Neural progenitor cell (in vitro differentiated cells): ENCODE measurements around the gene EME1. TPM values are rescaled to one million over a fixed set of nuclear protein-coding genes. Genes with fewer than 3 reads are reported as not detected.

Source experiments
- DNase-seq: peaks from one replicate; pipeline ENCODE4 v3.0.0-alpha.2; 2016; ENCODE audit warnings: low spot score
- H2AFZ ChIP-seq: fragments of 200-600 bp; sonication (generic); replicated peaks from 2 replicates; pipeline ENCODE4 v1.6.1; 2016; ENCODE audit warnings: antibody characterized with exemption
- H3F3A ChIP-seq: fragments of 200-600 bp; sonication (generic); 2 replicates; pipeline ENCODE4 v1.6.1; 2016; ENCODE audit warnings: antibody characterized with exemption, low read depth
- H3K27ac ChIP-seq: fragments of 200-600 bp; sonication (generic); 2 replicates; pipeline ENCODE4 v1.5.1; 2016; ENCODE audit warnings: mild to moderate bottlenecking
- H3K27me3 ChIP-seq: fragments of 200-600 bp; sonication (generic); 2 replicates; pipeline ENCODE4 v1.6.1; 2016; ENCODE audit warnings: mild to moderate bottlenecking, moderate library complexity
- H3K36me3 ChIP-seq: fragments of 200-600 bp; sonication (generic); 2 replicates; pipeline ENCODE4 v1.5.1; 2016
- H3K4me1 ChIP-seq: fragments of 200-600 bp; sonication (generic); 2 replicates; pipeline ENCODE4 v1.6.1; 2016; ENCODE audit warnings: mixed run types
- H3K4me2 ChIP-seq: fragments of 200-600 bp; sonication (generic); 2 replicates; pipeline ENCODE4 v1.6.1; 2016
- H3K4me3 ChIP-seq: fragments of 200-600 bp; sonication (generic); 2 replicates; pipeline ENCODE4 v1.5.1; 2016
- H3K79me2 ChIP-seq: fragments of 200-600 bp; sonication (generic); 2 replicates; pipeline ENCODE4 v1.6.1; 2016; ENCODE audit warnings: low read depth
- H3K9ac ChIP-seq: fragments of 200-600 bp; sonication (generic); 2 replicates; pipeline ENCODE4 v1.6.1; 2016
- H3K9me3 ChIP-seq: fragments of 200-600 bp; sonication (generic); 2 replicates; pipeline ENCODE4 v1.5.1; 2016; ENCODE audit warnings: low read depth
- H4K20me1 ChIP-seq: fragments of 200-600 bp; sonication (generic); 2 replicates; pipeline ENCODE4 v1.6.1; 2016; ENCODE audit warnings: low read depth
- H3K27ac Mint-ChIP-seq: 3 replicates; pipeline ENCODE4 v1.8.0; 2021; ENCODE audit warnings: mixed read lengths
- H3K27me3 Mint-ChIP-seq: 2 replicates; pipeline ENCODE4 v1.8.0; 2022; ENCODE audit warnings: low read depth, mild to moderate bottlenecking, inconsistent platforms, moderate library complexity, mixed read lengths; ENCODE audit not compliant: insufficient read depth
- H3K36me3 Mint-ChIP-seq: 3 replicates; pipeline ENCODE4 v1.8.0; 2021; ENCODE audit warnings: mixed read lengths
- H3K4me1 Mint-ChIP-seq: 3 replicates; pipeline ENCODE4 v1.8.0; 2021; ENCODE audit warnings: mixed read lengths
- H3K4me3 Mint-ChIP-seq: 3 replicates; pipeline ENCODE4 v1.8.0; 2021; ENCODE audit warnings: mild to moderate bottlenecking, moderate library complexity, mixed read lengths
- H3K9me3 Mint-ChIP-seq: 3 replicates; pipeline ENCODE4 v1.8.0; 2020; ENCODE audit warnings: mixed read lengths
- EZH2 ChIP-seq: fragments of 200-600 bp; sonication (generic); IDR thresholded peaks from 2 replicates; pipeline ENCODE4 v1.6.1; 2017; ENCODE audit warnings: antibody characterized with exemption, mild to moderate bottlenecking, moderate library complexity
- EZH2phosphoT487 ChIP-seq: fragments of 200-600 bp; sonication (generic); IDR thresholded peaks from 2 replicates; pipeline ENCODE4 v1.6.1; 2017; ENCODE audit warnings: antibody characterized with exemption
- total RNA-seq: library from RNA; depleted of rRNA; stranded (reverse); fragments of >200 nt; gene quantifications from 2 replicates; pipeline ENCODE4 v1.2.3, GENCODE V29; 2015; ENCODE audit warnings: low replicate concordance
- TF ChIP-seq, protein P1 (sequence below): fragments of 200-600 bp; sonication (generic); IDR thresholded peaks from 2 replicates; pipeline ENCODE4 v1.5.1; 2017; ENCODE audit warnings: antibody characterized with exemption, mild to moderate bottlenecking

The EME1 gene
- total RNA-seq, 1 donor from 2014 or later, result 26.6 TPM

DNA sequence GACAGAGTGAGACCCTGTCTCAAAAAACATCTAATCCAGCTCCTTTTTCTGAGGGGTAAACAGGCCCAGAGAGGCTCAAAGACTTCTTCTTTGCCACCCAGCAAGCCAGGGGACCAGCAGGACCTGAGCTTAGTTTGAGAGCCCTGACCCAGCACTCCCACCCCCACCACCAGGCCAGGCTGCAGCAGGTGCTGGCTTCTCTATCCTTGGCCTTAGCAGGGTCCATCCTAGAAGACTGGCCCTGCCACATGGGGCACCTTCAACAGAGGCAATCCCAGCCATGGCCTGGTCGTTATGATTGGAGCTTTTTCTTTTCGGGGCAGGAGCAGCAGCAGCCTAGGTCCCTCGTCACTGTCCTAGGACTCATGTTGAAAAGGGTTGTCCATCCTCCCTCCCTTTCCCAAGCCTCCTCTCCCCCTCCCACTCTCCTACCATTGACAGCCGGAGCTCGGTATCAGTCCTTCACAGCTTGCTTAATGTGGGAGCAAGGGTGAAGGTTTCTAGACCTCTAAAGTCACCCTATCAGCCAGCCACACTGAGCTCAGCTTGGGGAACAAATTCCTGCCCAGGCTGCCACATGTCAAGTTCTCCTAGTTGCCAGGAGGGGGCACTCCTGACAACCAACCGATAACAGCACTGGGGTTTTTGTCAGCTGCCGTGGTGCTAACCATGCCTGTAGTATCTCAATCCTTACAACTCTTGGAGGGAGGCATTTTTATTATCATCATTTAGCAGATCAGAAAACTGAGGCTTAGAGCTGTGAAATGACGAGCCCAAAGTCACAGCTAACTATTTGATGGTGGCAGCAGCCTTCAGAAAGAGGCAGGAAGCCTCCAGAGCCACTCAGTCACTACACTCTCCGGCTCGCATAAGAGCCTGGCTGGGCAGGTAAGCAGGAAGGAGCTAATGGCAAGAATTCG is 11.2 kb upstream of the EME1 start:
- H3K4me2 ChIP-seq, result no peak overlapping the region
- peak; percentile 80 for DNase-seq
- TF ChIP-seq EZH2, result no peak
- TF ChIP-seq, protein P1, sequence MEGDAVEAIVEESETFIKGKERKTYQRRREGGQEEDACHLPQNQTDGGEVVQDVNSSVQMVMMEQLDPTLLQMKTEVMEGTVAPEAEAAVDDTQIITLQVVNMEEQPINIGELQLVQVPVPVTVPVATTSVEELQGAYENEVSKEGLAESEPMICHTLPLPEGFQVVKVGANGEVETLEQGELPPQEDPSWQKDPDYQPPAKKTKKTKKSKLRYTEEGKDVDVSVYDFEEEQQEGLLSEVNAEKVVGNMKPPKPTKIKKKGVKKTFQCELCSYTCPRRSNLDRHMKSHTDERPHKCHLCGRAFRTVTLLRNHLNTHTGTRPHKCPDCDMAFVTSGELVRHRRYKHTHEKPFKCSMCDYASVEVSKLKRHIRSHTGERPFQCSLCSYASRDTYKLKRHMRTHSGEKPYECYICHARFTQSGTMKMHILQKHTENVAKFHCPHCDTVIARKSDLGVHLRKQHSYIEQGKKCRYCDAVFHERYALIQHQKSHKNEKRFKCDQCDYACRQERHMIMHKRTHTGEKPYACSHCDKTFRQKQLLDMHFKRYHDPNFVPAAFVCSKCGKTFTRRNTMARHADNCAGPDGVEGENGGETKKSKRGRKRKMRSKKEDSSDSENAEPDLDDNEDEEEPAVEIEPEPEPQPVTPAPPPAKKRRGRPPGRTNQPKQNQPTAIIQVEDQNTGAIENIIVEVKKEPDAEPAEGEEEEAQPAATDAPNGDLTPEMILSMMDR, result peak; percentile 74
- Mint-ChIP-seq H3K27me3 (peaks cover 11% of the 10 kb centered on the region), H3K36me3 (peaks cover 4% of the 10 kb centered on the region), H3K27ac (peak overlapping the region; percentile 89), H3K4me3 (peak overlapping the region; percentile 65), H3K9me3 (no peaks in the 10 kb centered on the region), H3K4me1 (peaks cover 40% of the 10 kb centered on the region)
- peaks cover 53% of the 10 kb centered on the region for H4K20me1 ChIP-seq
- no peak overlapping the region for H3K9ac ChIP-seq
- H3K9me3 ChIP-seq, result no peaks in the 10 kb centered on the region
- no peak overlapping the region for H3K4me3 ChIP-seq
- H3K27ac ChIP-seq, result no peak overlapping the region
- H3F3A ChIP-seq, result peaks cover 31% of the 10 kb centered on the region
- peaks cover 14% of the 10 kb centered on the region for H3K4me1 ChIP-seq
- no peaks in the 10 kb centered on the region for H3K36me3 ChIP-seq
- no peaks in the 10 kb centered on the region for H3K27me3 ChIP-seq
- H2AFZ ChIP-seq, result no peak overlapping the region
- H3K79me2 ChIP-seq, result no peaks in the 10 kb centered on the region

DNA sequence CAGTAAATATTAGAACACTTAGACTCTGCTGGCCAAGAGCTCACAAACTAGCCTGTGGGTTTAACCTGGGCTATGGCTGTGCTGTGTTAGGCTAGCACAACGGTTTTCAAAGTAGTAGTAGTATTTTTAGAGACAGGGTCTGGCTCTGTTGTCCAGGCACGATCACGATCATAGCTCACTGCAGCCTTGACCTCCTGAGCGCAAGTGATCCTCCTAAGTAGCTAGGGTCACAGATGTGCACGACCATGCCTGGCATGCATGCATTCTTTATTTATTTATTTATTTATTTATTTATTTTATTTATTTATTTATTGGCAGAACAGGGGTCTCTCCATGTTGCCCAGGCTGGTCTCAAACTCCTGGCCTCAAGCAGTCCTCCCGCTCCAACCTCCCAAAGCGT is 10.4 kb upstream of the EME1 start:
- Mint-ChIP-seq H3K4me1 (peaks cover 40% of the 10 kb centered on the region), H3K4me3 (peak overlapping the region; percentile 76), H3K36me3 (peaks cover 6% of the 10 kb centered on the region), H3K27ac (peak overlapping the region; percentile 89), H3K9me3 (no peaks in the 10 kb centered on the region), H3K27me3 (peaks cover 11% of the 10 kb centered on the region)
- no peak overlapping the region for H3K4me2 ChIP-seq
- no peak for DNase-seq
- no peaks in the 10 kb centered on the region for H3K79me2 ChIP-seq
- H3F3A ChIP-seq, result peaks cover 31% of the 10 kb centered on the region
- no peak overlapping the region for H3K4me3 ChIP-seq
- H3K9ac ChIP-seq, result no peak overlapping the region
- H3K9me3 ChIP-seq, result no peaks in the 10 kb centered on the region
- no peak overlapping the region for H2AFZ ChIP-seq
- H4K20me1 ChIP-seq, result peaks cover 53% of the 10 kb centered on the region
- H3K4me1 ChIP-seq, result peaks cover 14% of the 10 kb centered on the region
- H3K27ac ChIP-seq, result no peak overlapping the region
- H3K36me3 ChIP-seq, result no peaks in the 10 kb centered on the region
- no peaks in the 10 kb centered on the region for H3K27me3 ChIP-seq
- TF ChIP-seq, protein P1, result no peak

DNA sequence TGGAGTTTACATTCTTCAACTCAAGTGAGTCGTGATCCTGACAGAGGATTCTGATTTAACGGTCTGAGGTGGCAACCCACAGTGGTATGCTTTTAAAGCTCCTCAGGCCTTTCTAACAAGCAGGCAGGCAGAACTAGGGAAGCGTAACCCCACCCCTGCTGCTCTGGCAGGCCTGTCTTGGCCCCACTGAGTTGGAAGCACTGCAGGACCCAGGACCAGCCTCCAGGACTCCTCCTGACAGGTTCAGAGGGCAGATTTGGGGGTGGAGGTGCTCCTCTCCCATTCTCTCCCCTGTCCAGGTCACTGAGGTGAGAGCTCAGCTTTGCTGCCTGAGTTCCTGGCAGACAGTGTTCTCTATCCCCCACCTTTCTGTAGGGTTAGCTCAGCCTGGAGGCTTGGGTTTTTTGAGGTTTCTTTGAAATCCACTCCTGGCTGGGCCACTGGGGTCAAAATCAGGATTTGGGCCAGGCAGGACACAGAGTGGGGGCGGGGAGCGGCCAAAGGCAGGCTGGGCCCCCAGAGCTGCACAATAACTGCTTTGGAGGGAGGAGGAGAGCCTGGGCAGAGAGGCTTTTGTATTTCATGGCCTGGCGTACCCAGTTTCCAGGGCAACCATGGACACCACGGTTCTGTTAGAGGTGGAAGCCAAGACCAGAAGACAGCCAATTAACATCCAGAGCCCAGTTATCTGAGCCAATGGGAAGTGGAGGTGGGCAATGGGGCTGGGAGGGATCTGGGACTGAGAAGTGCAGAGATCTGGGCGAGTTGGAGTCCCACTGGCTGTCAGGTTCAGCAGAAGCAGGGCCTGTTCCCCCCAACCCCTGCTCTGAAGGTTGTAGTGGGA is 9.6 kb upstream of the EME1 start:
- H3K36me3 ChIP-seq, result no peaks in the 10 kb centered on the region
- peak overlapping the region; percentile 14 for H3K27ac ChIP-seq
- DNase-seq, result peak; percentile 94
- peak overlapping the region; percentile 76 for H3K4me3 Mint-ChIP-seq
- no peaks in the 10 kb centered on the region for H3K9me3 Mint-ChIP-seq
- no peak overlapping the region for H3K9ac ChIP-seq
- peak overlapping the region; percentile 30 for H3K4me3 ChIP-seq
- peaks cover 14% of the 10 kb centered on the region for H3K4me1 ChIP-seq
- no peaks in the 10 kb centered on the region for H3K79me2 ChIP-seq
- no peaks in the 10 kb centered on the region for H3K27me3 ChIP-seq
- H3K4me2 ChIP-seq, result peak overlapping the region; percentile 79
- peaks cover 11% of the 10 kb centered on the region for H3K27me3 Mint-ChIP-seq
- peaks cover 11% of the 10 kb centered on the region for H3K36me3 Mint-ChIP-seq
- H4K20me1 ChIP-seq, result peaks cover 53% of the 10 kb centered on the region
- peak overlapping the region; percentile 81 for H3K27ac Mint-ChIP-seq
- H3F3A ChIP-seq, result peaks cover 31% of the 10 kb centered on the region
- H3K4me1 Mint-ChIP-seq, result peaks cover 40% of the 10 kb centered on the region
- no peaks in the 10 kb centered on the region for H3K9me3 ChIP-seq
- TF ChIP-seq EZH2phosphoT487, result no peak
- TF ChIP-seq EZH2, result no peak
- TF ChIP-seq, protein P1, result no peak
- H2AFZ ChIP-seq, result no peak overlapping the region
